Right kidney (tissue), 1 donor: ENCODE measurements around the gene CCDC33.

Experiments
- DNase-seq: peaks from one replicate; pipeline ENCODE4 v3.0.0-alpha.2; 2016

CCDC33 gene

DNA sequence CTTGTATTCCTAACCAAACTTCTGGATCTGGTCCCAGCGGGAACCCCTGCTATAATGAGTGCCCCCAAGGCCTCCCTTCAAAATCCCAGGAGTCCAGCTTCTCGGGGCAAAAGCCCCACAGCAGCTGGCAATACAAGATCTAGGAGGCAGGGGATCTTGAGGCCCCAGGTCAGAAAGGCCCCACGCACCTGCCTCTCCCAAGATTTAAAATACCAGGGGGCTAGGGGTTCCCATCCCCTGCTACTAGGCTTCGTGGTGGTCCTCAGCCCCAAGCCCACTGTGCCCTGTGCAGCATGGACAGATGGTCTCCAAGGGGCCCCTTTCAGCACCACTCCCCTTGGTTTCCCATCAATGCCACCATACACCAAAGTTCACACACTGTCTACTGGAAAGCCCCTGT, 147.2 kb downstream of the CCDC33 start:
- DNase-seq, result no peak

DNA sequence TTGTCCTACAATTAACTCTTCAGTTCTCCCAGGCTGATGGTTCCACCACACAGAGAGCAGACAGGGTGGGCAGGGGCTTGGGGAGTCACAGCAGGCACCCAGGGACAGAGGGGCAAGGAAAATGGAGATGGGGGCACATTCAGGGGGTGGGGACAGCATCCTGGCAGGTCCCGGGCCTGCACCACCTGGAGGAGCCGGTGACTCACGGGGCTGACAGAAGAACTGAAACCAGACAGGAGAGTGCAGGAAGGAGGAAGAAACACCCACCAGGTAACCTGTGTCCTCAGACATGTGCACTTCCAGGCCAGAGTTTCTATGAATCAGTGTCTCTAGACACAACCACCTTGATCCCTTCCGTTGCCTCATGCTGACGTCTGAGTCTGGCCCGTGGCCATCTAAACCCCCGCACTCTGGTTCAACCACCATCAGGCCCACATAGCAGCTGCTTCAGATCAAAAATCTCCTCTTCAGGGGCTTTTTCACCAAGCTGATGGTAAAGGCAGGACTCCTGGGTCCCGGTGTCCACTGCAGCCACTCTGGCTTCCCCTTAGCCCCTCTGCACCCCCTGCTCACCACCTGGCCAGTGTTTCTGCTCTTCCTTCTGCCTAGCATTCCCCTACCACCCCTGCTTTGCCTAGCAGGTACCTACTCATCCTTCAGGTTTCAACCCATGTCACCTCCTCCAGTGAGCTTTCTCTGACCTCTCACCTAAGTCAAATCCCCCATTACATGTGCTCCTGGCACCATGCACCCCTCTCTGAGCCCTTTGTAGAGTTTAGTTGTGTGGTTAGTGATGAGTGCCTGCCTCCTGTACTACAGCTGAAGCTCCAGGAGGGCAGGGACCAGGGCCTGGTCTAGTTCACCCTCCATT, 147.8 kb downstream of the CCDC33 start:
- DNase-seq, result no peak

DNA sequence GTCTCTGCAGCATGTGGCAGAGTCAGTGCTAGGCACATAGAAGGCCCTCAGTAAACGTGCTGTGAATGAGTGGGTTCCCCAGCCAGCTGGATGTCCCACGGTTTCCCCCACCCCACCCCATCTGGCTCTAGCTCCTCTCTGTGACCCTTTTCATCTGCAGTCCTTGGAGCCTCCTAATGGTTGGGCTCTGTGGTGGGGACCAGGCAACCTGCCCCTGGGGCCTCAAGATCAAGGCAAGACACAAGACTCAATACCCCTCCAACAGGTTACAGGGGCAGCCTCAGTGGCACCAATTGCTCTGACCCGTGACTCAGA, 148.4 kb downstream of the CCDC33 start:
- DNase-seq, result no peak

DNA sequence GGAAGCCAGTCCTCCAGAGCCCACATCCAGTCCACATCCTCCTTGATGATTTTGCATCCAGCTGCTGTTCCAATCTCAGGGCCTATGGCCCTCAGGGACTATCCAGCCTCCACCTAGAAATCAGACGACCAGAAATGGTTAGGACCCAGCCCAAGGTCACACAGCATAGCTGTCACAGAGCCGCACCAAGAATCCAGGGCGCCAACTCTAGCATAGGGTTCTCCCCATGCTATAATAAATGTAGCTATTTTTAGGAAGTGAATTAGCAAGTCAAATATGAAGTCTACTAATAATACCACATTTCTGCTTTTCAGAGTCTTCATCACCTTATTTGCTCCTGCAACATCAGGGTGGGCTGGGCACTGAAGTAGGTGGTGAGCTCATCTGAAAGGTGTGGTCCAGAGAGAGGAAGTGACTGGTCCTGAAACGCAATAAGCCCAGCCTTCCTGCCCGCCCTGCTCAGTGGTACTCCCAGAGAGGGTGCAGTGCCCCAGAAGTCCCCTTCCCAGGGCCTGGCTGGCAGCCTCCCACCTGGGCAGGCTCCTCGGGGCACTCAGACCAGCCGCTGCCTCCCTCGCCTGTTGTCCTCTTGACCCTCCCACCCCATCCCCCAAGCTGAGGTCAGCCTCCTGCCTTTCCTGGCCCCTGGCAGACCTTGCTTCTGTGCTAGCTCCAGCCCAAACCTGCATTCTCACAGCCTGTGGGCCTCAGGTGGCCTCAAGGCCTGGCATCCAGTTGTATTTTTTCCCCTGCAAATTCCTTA, 148.9 kb downstream of the CCDC33 start:
- no peak for DNase-seq

DNA sequence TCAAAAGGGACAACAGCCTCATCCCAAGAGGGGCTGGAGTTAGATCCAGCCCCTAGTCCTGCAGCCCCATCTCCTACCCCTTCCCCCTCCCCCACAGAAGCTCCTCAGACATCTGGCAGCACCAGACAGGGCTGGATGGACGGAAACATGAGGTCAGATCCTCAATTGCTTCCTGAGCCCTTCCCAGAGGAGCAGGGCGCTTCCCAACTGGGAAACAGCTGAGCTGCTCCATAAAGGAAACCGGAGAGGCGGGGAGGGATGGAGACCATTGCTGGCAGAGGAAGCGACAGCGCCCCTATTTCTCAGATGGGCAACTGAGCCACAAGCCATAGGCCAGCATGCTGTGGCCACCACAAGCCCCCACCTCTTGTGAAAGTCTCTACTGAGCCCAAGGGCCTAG, 149.6 kb downstream of the CCDC33 start:
- DNase-seq, result no peak
